K562 (cell line): ENCODE measurements around the gene EFNA5. TPM values are rescaled to one million over a fixed set of nuclear protein-coding genes. Genes with fewer than 3 reads are reported as not detected.

ENCODE experiments used
- ATAC-seq: fragments of 200-7000 bp; cut with Tn5 transposase; 3 replicates; pipeline ENCODE4 v1.9.1; 2020; ENCODE audit warnings: moderate library complexity
- BruUV-seq: library from RNA; stranded (reverse); fragments of 400-500 nt; replicated peaks from 2 replicates; lab custom pipeline; 2021; lab: Mats Ljungman, UMichigan
- CTCF ChIA-PET: fragments of 300-600 bp; formaldehyde crosslinking; extraction: SDS; loops from one replicate; lab custom pipeline; 2021; ENCODE audit warnings: low intra/inter-chr PET ratio; lab: Yijun Ruan, JAX
- POLR2A ChIA-PET: fragments of 300-600, 350-650 bp; sonication (Branson Sonifier 250); formaldehyde crosslinking; extraction: SDS; loops from one replicate; lab custom pipeline; 2021; ENCODE audit warnings: antibody characterized with exemption, inconsistent platforms; lab: Yijun Ruan, JAX
- DNase-seq, 4 experiments: peaks; one replicate each; pipeline versions ENCODE4 v3.0.0 to v3.0.0-alpha.2; 2011 to 2018; ENCODE audit warnings: low spot score in 3 of 4, mixed read lengths in 3 of 4; ENCODE audit errors: extremely low read depth in 1 of 4
- FAIRE-seq: peaks from 2 replicates; lab custom pipeline; 2011; peaks lifted over from hg19 to GRCh38; lab: Jason Lieb, UNC
- H2AFZ ChIP-seq: 2 replicates; pipeline ENCODE4 v1.6.0; 2011; ENCODE audit warnings: low read depth, low read length, control low read depth, inconsistent platforms
- H3K27ac ChIP-seq: fragments of 200-600 bp; 3 replicates; pipeline ENCODE4 v1.8.0; 2011; ENCODE audit warnings: low read depth, mild to moderate bottlenecking, control low read depth, inconsistent platforms, low read length, moderate library complexity, mixed read lengths; ENCODE audit errors: extremely low read depth
- H3K27me3 ChIP-seq, 2 experiments: fragments of 300-600 bp in 1 of 2; 2 replicates in 1 of 2; 3 replicates in 1 of 2; pipeline versions ENCODE4 v1.6.0 to v1.8.0; 2011; ENCODE audit warnings: inconsistent platforms in 2 of 2, low read length in 2 of 2, mild to moderate bottlenecking in 1 of 2, mixed read lengths in 1 of 2, moderate library complexity in 1 of 2; ENCODE audit not compliant: control insufficient read depth in 2 of 2, insufficient read depth in 2 of 2
- H3K36me3 ChIP-seq: fragments of 300-600 bp; 3 replicates; pipeline ENCODE4 v1.8.0; 2011; ENCODE audit warnings: mild to moderate bottlenecking, low read length, inconsistent platforms; ENCODE audit not compliant: control insufficient read depth, insufficient read depth
- H3K4me1 ChIP-seq, 2 experiments: fragments of 200-600 bp in 1 of 2; replicated peaks in 1 of 2; 2 replicates in 1 of 2; 3 replicates in 1 of 2; pipeline versions ENCODE4 v1.5.1 to v1.8.0; 2011; ENCODE audit warnings: inconsistent platforms in 2 of 2, low read length in 2 of 2, mild to moderate bottlenecking in 1 of 2, mixed read lengths in 1 of 2, moderate library complexity in 1 of 2; ENCODE audit not compliant: control insufficient read depth in 2 of 2, insufficient read depth in 2 of 2
- H3K4me2 ChIP-seq: 2 replicates; pipeline ENCODE4 v1.6.1; 2011; ENCODE audit warnings: low read length, control low read depth, inconsistent platforms, mixed read lengths; ENCODE audit not compliant: insufficient read depth
- H3K4me3 ChIP-seq: fragments of 200-600 bp; sonication (generic), shearing (Covaris generic); 2 replicates; pipeline ENCODE4 v1.5.1; 2016; ENCODE audit warnings: control low read depth, inconsistent platforms
- H3K79me2 ChIP-seq: fragments of 200-600 bp; 3 replicates; pipeline ENCODE4 v1.8.0; 2011; ENCODE audit warnings: low read length, inconsistent platforms; ENCODE audit not compliant: control insufficient read depth, insufficient read depth
- H3K9ac ChIP-seq, 2 experiments: 2 replicates each; pipeline versions ENCODE4 v1.6.0 to v1.6.1; 2011; ENCODE audit warnings: low read depth in 2 of 2, low read length in 2 of 2, control low read depth in 1 of 2, inconsistent platforms in 1 of 2, mild to moderate bottlenecking in 1 of 2, mixed read lengths in 1 of 2; ENCODE audit not compliant: insufficient read depth in 1 of 2
- H3K9me1 ChIP-seq: one replicate; pipeline ENCODE4 v1.6.0; 2011; ENCODE audit warnings: inconsistent platforms, mild to moderate bottlenecking, low read length, moderate library complexity; ENCODE audit not compliant: control insufficient read depth, insufficient read depth
- H3K9me3 ChIP-seq: replicated peaks from 2 replicates; pipeline ENCODE4 v1.5.1; 2011; ENCODE audit warnings: low read depth, low read length, inconsistent platforms; ENCODE audit not compliant: control insufficient read depth, insufficient read depth
- H4K20me1 ChIP-seq: replicated peaks from 2 replicates; pipeline ENCODE4 v1.6.1; 2011; ENCODE audit warnings: low read length, inconsistent platforms, mixed read lengths; ENCODE audit not compliant: control insufficient read depth, insufficient read depth
- CBX3 ChIP-seq, 2 experiments: IDR thresholded peaks; 1 replicate in 1 of 2; 2 replicates in 1 of 2; pipeline ENCODE4 v1.6.1; 2012; ENCODE audit warnings: inconsistent platforms in 2 of 2, low read length in 2 of 2, borderline replicate concordance in 1 of 2, control low read depth in 1 of 2
- FOXP1 ChIP-seq: sonication (generic); formaldehyde crosslinking; IDR thresholded peaks from 2 replicates; pipeline ENCODE4 v1.8.0; 2022; ENCODE audit warnings: mild to moderate bottlenecking, missing genetic modification reagents
- GTF2A2 ChIP-seq: IDR thresholded peaks from 2 replicates; pipeline ENCODE4 v1.6.1; 2016; ENCODE audit warnings: mild to moderate bottlenecking, missing genetic modification characterization, missing compliant biosample characterization
- JUND ChIP-seq, 2 experiments: IDR thresholded peaks; 2 replicates in 1 of 2; 3 replicates in 1 of 2; pipeline ENCODE4 v1.6.1; 2011; ENCODE audit warnings: borderline replicate concordance in 2 of 2, low read depth in 2 of 2, low read length in 2 of 2, improper control_type of control experiment in 1 of 2, missing biosample characterization in 1 of 2, missing genetic modification characterization in 1 of 2, missing genetic modification reagents in 1 of 2
- NFYB ChIP-seq: IDR thresholded peaks from 2 replicates; pipeline ENCODE4 v1.6.1; 2011; ENCODE audit warnings: mild to moderate bottlenecking, moderate library complexity; ENCODE audit not compliant: insufficient read length; ENCODE audit errors: extremely low read depth
- PREB ChIP-seq: sonication (generic); formaldehyde crosslinking; IDR thresholded peaks from 2 replicates; pipeline ENCODE4 v1.8.1; 2023; ENCODE audit warnings: mild to moderate bottlenecking, missing genetic modification reagents
- TCF7L2 ChIP-seq: fragments of 150-350 bp; IDR thresholded peaks from 2 replicates; pipeline ENCODE4 v1.6.1; 2016; ENCODE audit warnings: low read depth, mild to moderate bottlenecking, low read length, moderate library complexity
- U2AF2 ChIP-seq: fragments of 200-400 bp; formaldehyde crosslinking; optimal IDR thresholded peaks from 2 replicates; pipeline ENCODE3; 2017; ENCODE audit warnings: low read depth, mild to moderate bottlenecking, low read length
- WGBS: fragments of 100-300 bp; shearing (Covaris generic); methylation state at CpG from one replicate; pipeline ENCODE4 v1.1.6; 2016; ENCODE audit warnings: low coverage, mixed read lengths; ENCODE audit not compliant: insufficient coverage; ENCODE audit errors: missing lambda C conversion rate; 5-methylcytosine and 5-hydroxymethylcytosine counted together
- in situ Hi-C: fragments of 300-500 bp; cut with MboI; formaldehyde crosslinking; loops from 4 replicates; pipeline ENCODE4 v1.15.0; 2018; ENCODE audit warnings: inconsistent platforms, mixed read lengths
- intact Hi-C: fragments of 100-400 bp; cut with micrococcal nuclease; formaldehyde crosslinking; loops from 2 replicates; pipeline ENCODE4 v1.14.2; 2022
- polyA plus RNA-seq, 8 experiments: library from polyadenylated mRNA; depleted of rRNA in 4 of 8; stranded (reverse) in 5 of 8; unstranded in 3 of 8; fragments of >200 nt; fragmentation: Nextera tagmentation in 2 of 8; fragmentation: Illumina TruSeq in 1 of 8; extraction: Ambion mirVana in 2 of 8; extraction: Trizol in 1 of 8; gene quantifications; 2 replicates each; pipeline versions ENCODE4 v1.2.1 to v1.2.3, GENCODE V29; 2011 to 2014; ENCODE audit warnings: inconsistent platforms in 1 of 8, missing spikeins in 1 of 8
- total RNA-seq, 7 experiments: library from RNA; depleted of rRNA in 6 of 7; stranded (reverse); fragments of >200 nt in 6 of 7; fragmentation: Illumina TruSeq in 2 of 7; extraction: Trizol in 2 of 7; gene quantifications; 2 replicates each; pipeline versions ENCODE4 v1.2.1 to v1.2.3, GENCODE V29; 2011 to 2021; ENCODE audit warnings: low replicate concordance in 1 of 7

EFNA5 gene
- total and polyA plus RNA-seq, 9 of the 15 experiments (the other 6 are each of a cell fraction or from before 2014, with no cell fraction given), result 0.20 TPM; not detected in 8

DNA sequence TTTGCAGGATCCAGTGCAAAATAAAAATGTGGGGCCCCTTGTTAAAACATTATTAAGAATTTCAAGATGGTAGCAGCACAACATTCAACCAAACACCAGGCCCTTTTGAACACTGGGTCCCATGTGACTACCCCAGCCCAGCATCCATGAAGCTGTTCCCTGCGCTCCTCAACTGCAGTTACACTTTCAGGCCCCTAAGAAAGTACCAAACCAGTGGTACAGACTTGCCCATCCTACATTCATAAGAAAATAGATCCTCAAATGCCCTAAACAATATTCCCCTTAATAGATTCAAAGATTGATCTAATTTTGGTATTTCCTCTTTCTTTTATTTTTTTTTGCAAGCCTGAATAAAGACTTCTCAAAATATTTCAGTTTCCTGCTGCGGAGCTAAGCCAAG is 201.7 kb downstream of the EFNA5 start (continued):
- TF ChIP-seq PREB (CRISPR knock-in tag) (no peak), FOXP1 (CRISPR knock-in tag) (no peak), CBX3 (IDR thresholded peaks at IDR 0.05; ENCODE audit: borderline replicate concordance in 1 of 2, low read length in 2 of 2) (no peak), GTF2A2 (tag) (no peak)

GRCh38 chr5:107468276-107468675 is 202.5 kb downstream of the EFNA5 start:
- no peak overlapping the region for H3K4me2 ChIP-seq
- no peak overlapping the region for H3K9ac ChIP-seq
- POLR2A ChIA-PET, result no interaction called here
- DNase-seq (no peak), ATAC-seq (no peak), FAIRE-seq (no peak)
- CTCF ChIA-PET, result no interaction called here
- H3K4me1 ChIP-seq, result peaks cover 0 to 6% of the 10 kb centered on the region in 2 experiments; a peak in 1 of 5 replicates
- no peak overlapping the region for H3K4me3 ChIP-seq
- intact Hi-C loops, result no loop called here
- BruUV-seq, result no TSS peak
- 0% methylated on average over 1 of the region's 1 CpG for WGBS
- no peaks in the 10 kb centered on the region for H3K79me2 ChIP-seq
- in situ Hi-C loops, result no loop called here
- no peaks in the 10 kb centered on the region for H3K27me3 ChIP-seq
- no peaks in the 10 kb centered on the region for H3K9me3 ChIP-seq
- no peaks in the 10 kb centered on the region for H3K36me3 ChIP-seq
- H4K20me1 ChIP-seq, result no peaks in the 10 kb centered on the region
- H3K27ac ChIP-seq, result no peak overlapping the region
- H3K9me1 ChIP-seq, result no peaks in the 10 kb centered on the region
- H2AFZ ChIP-seq, result no peak overlapping the region
- no peak for TF ChIP-seq TCF7L2
- TF ChIP-seq NFYB, result no peak
- TF ChIP-seq U2AF2, result no peak
- no peak for TF ChIP-seq JUND (IDR thresholded peaks at IDR 0.05; ENCODE audit: borderline replicate concordance, low read depth, low read length)
- TF ChIP-seq JUND (tag; IDR thresholded peaks at IDR 0.05; ENCODE audit: borderline replicate concordance, low read depth, low read length), result no peak
